ENCODE data around the gene LAMC2.

DNA sequence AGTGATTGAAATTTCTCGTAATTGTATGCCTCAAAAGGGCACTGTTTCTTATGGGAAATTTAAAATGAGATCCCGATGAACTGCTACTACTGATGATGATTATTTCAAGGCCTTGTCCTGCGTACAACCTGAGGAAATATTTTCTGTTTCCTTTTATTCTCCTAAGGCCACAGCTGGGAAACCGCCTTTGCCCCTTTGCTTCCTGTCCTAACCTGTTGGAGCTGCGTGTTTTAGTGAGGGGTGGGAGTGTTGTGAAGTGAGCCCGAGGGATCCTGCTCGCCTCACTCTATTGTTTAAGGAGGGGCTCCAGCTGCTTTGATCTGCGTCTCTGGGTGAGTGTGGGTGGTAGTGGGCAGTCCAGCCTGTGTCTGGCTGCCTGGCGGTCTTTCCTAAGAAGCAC lies 14.4 kb downstream of the LAMC2 start:
- TF ChIP-seq CTCF (IDR thresholded peaks at IDR 0.05) = no peak
- TF ChIP-seq POLR2A (IDR thresholded peaks at IDR 0.05) = no peak
